GM12873 (cell line): ENCODE data around the gene PM20D1.

Experiments
- CTCF ChIP-seq: IDR thresholded peaks from 2 replicates; pipeline ENCODE4 v1.5.1; 2012; ENCODE audit warnings: low read depth, mild to moderate bottlenecking, moderate library complexity, low read length, control low read depth; ENCODE audit not compliant: insufficient read depth; ENCODE audit errors: missing control alignments

The PM20D1 gene

GRCh38 chr1:205861540-205861939 lies 11.6 kb upstream of the PM20D1 start:
- no peak for TF ChIP-seq CTCF

GRCh38 chr1:205858141-205858961 lies 8.4 kb upstream of the PM20D1 start:
- no peak for TF ChIP-seq CTCF

GRCh38 chr1:205856433-205856832 lies 6.5 kb upstream of the PM20D1 start:
- TF ChIP-seq CTCF: no peak

DNA sequence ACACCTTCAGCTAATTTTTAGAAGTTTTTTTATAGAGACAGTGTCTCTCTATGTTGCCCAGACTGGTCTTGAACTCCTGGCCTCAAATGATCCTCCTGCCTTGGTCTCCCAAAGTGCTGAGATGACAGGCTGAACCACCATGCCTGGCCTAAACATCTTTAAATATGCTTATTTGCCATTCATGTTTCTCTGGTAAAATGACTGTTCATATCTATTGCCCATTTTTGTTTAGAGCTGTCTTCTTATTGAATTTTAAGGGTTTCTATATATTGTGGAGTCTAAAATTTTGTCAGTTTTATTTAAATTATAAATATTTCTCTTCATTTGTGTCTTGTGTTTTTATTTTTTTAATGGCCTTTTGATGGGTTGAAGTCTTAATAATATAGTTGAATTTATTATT lies 3.0 kb upstream of the PM20D1 start:
- no peak for TF ChIP-seq CTCF

- no peak for TF ChIP-seq CTCF
Measured at GRCh38 chr1:205851993-205852392, 2.1 kb upstream of the PM20D1 start.

DNA sequence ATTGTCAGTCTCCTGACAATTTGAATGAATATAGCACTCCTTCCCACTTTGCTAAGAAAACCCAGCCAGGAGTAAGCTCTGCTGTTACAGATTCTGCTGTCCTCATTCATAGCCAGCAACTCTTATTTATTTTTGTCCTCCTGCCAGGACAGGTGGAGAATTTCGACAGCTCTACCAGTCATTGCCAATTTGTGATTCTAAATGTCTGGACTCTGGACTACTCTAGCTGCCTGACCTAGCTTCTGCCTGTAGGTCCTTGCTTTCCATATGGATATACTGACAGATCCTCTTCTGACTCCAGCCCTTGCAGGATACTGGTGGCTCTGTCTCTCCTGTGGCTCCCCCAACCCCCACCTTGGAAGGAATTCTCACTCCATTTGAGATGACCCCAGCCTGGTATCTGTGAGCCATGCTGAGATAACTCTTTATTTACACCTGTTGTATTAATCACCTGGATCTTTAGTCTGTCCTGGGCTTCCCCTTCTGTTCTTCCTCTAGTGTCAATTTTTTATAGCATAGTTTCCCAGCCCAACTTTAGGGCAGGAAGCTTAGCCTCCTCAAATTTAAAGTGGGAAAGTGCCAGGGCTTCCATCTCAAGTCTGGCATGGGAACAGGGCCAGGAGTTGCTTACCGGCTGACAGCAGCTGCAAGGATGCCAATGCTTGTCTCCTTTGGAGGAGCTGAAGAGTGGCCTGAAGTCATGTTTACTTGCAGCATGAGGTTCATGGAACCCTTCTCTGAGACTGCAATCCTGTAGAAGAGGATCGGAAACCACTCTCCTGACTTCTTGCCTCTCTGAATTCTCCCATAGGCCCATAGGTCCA lies 6.7 kb downstream of the PM20D1 start:
- no peak for TF ChIP-seq CTCF

DNA sequence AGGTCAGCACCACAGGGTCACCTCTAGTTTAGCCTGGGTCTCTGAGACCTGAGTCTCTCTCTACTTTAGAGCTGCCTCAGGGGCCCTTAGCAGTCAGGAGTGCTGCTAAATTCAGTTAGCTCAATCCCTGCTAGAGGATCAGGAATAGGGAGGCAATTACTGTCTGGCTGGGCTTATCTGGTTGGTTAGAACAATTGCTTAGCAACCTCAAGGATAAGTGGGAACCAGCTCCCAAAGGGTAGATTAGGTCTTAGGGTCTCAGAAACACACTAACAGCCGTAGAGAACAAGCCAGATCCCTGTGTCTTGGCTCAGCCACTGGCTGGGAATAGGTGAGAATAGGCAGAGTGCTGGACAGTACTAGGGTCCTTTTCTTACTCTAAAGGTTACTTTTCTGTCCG lies 7.7 kb downstream of the PM20D1 start:
- TF ChIP-seq CTCF: no peak
